Body of pancreas (tissue), 4 donors: ENCODE measurements around the gene DPYSL4.

Experiments used
- CTCF ChIP-seq, 7 experiments: fragments of 450-650 bp in 4 of 7; fragments of 200-600 bp in 3 of 7; sonication (generic) in 3 of 7; IDR thresholded peaks; one replicate each; pipeline ENCODE4 v1.5.1; 2016 to 2019; ENCODE audit warnings: antibody characterized with exemption in 7 of 7
- POLR2A ChIP-seq, 3 donors: fragments of 450-650 bp; IDR thresholded peaks; one replicate each; pipeline ENCODE4 v1.6.1; 2016; ENCODE audit warnings: antibody characterized with exemption in 3 of 3, mild to moderate bottlenecking in 2 of 3

- TF ChIP-seq CTCF (IDR thresholded peaks at IDR 0.05): no peak
- no peak for TF ChIP-seq POLR2A (IDR thresholded peaks at IDR 0.05)
These were observed 45.0 kb upstream of the DPYSL4 start for GRCh38 chr10:132141526-132142395.
